CD4-positive, alpha-beta memory T cell (primary cell): ENCODE measurements around the gene PRELP. TPM values are rescaled to one million over a fixed set of nuclear protein-coding genes. Genes with fewer than 3 reads are reported as not detected.

ENCODE experiments used
- CTCF ChIA-PET: fragments of 350-600 bp; sonication (Branson Sonifier 250); formaldehyde crosslinking; loops from one replicate; lab custom pipeline; 2021; ENCODE audit warnings: inconsistent platforms; ENCODE audit not compliant: partially characterized antibody; lab: Charles Lee
- POLR2A ChIA-PET: fragments of 350-600 bp; sonication (Branson Sonifier 250); formaldehyde crosslinking; loops from one replicate; lab custom pipeline; 2021; ENCODE audit not compliant: partially characterized antibody; lab: Charles Lee
- DNase-seq, 5 donors: peaks; one replicate each; pipeline versions ENCODE4 v3.0.0 to v3.0.0-alpha.2; 2020 to 2022; ENCODE audit warnings: mixed read lengths in 1 of 5
- H3K27ac ChIP-seq: one replicate; pipeline ENCODE4 v1.7.0; 2013; ENCODE audit warnings: low read depth, low read length
- H3K27me3 ChIP-seq: 2 replicates; pipeline ENCODE4 v1.7.0; 2013; ENCODE audit warnings: mild to moderate bottlenecking, low read length, moderate library complexity; ENCODE audit not compliant: insufficient read depth
- H3K36me3 ChIP-seq: 2 replicates; pipeline ENCODE4 v1.7.0; 2013; ENCODE audit warnings: mild to moderate bottlenecking, low read length, moderate library complexity; ENCODE audit not compliant: insufficient read depth
- H3K4me1 ChIP-seq: 2 replicates; pipeline ENCODE4 v1.7.0; 2013; ENCODE audit warnings: mild to moderate bottlenecking, low read length, moderate library complexity; ENCODE audit not compliant: insufficient read depth
- H3K4me3 ChIP-seq, 2 donors: one replicate each; pipeline ENCODE4 v1.7.0; 2013; ENCODE audit warnings: low read length in 2 of 2, mild to moderate bottlenecking in 1 of 2
- H3K9me3 ChIP-seq, 2 donors: one replicate each; pipeline ENCODE4 v1.7.0; 2013; ENCODE audit warnings: low read length in 2 of 2, control low read depth in 1 of 2; ENCODE audit not compliant: control insufficient read depth in 1 of 2
- H3K27ac Mint-ChIP-seq, 7 donors: one replicate each; pipeline ENCODE4 v1.8.0; 2020 to 2021; ENCODE audit warnings: mixed read lengths in 7 of 7, mild to moderate bottlenecking in 6 of 7, inconsistent platforms in 3 of 7, moderate library complexity in 3 of 7
- H3K27me3 Mint-ChIP-seq, 2 donors: one replicate each; pipeline ENCODE4 v1.8.0; 2020 to 2021; ENCODE audit warnings: mixed read lengths in 2 of 2
- H3K36me3 Mint-ChIP-seq, 2 donors: one replicate each; pipeline ENCODE4 v1.8.0; 2020 to 2021; ENCODE audit warnings: mixed read lengths in 2 of 2, inconsistent platforms in 1 of 2, mild to moderate bottlenecking in 1 of 2
- H3K4me1 Mint-ChIP-seq, 4 donors: one replicate each; pipeline ENCODE4 v1.8.0; 2020 to 2021; ENCODE audit warnings: mixed read lengths in 4 of 4, mild to moderate bottlenecking in 1 of 4
- H3K4me3 Mint-ChIP-seq, 8 donors: one replicate each; pipeline ENCODE4 v1.8.0; 2020 to 2021; ENCODE audit warnings: mixed read lengths in 8 of 8, mild to moderate bottlenecking in 7 of 8, moderate library complexity in 6 of 8, inconsistent platforms in 3 of 8
- H3K9me3 Mint-ChIP-seq, 8 donors: one replicate each; pipeline ENCODE4 v1.8.0; 2020 to 2021; ENCODE audit warnings: mixed read lengths in 8 of 8, mild to moderate bottlenecking in 5 of 8, inconsistent platforms in 3 of 8, moderate library complexity in 1 of 8
- intact Hi-C: fragments of 100-400 bp; cut with micrococcal nuclease; formaldehyde crosslinking; loops from one replicate; pipeline ENCODE4 v1.15.1; 2023
- polyA plus RNA-seq, 2 donors: library from polyadenylated mRNA; unstranded; fragments of 300-500 nt; fragmentation: Illumina TruSeq; gene quantifications; one replicate each; pipeline ENCODE4 v1.2.3, GENCODE V29; 2021
- total RNA-seq, 2 experiments: library from RNA; stranded (reverse); gene quantifications; one replicate each; pipeline ENCODE4 v1.2.3, GENCODE V29; 2021

The PRELP gene
- total and polyA plus RNA-seq, 4 experiments from 2014 or later, result not detected

DNA sequence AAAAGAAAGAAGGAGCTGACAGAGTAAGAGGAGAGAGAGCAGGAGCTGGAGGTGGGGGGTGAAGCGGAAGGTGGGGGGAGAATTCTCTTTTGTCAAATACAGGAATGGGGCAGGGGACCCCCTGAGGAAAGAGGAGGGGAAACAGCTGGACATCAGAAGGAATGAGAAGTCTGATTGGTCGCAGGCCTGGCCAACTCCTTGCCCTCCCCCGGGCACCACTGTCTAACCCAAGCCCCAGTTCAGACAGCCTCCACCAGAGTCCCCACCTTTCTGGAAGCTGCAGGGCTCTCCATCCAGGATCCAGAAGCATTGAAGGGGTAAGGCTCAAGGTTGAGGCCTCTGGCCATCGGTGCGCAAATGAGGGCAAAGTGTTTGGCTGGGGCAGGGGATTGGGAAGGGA is 18.3 kb downstream of the PRELP start, which contains the start of gene OPTC:
OPTC (plus strand) TSS at position 253 of the 400 bp plus-strand sequence. CDS start 1,853 bp downstream, outside the sequence.
- H3K36me3 ChIP-seq, result no peaks in the 10 kb centered on the region
- H3K9me3 ChIP-seq, result no peaks in the 10 kb centered on the region
- peaks cover 2 to 6% of the 10 kb centered on the region in 2 donors for H3K27me3 Mint-ChIP-seq
- H3K4me3 ChIP-seq, result no peak within 1 kb of the TSS
- H3K9me3 Mint-ChIP-seq, result no peaks in the 10 kb centered on the region
- CTCF ChIA-PET, result interaction anchor here (1.0 to 17.7 kb wide), 5 partner anchors 9 to 227 kb away, joined by 3 to 424 read pairs (median 5); no protein-coding TSS in a partner anchor
- peaks cover 0 to 6% (median 3%) of the 10 kb centered on the region in 4 donors for H3K4me1 Mint-ChIP-seq
- H3K36me3 Mint-ChIP-seq, result no peaks in the 10 kb centered on the region
- H3K4me3 Mint-ChIP-seq, result no peak within 1 kb of the TSS
- intact Hi-C loops, result no loop called here
- peaks cover 4% of the 10 kb centered on the region for H3K27me3 ChIP-seq
- H3K4me1 ChIP-seq, result no peaks in the 10 kb centered on the region
- no peak for DNase-seq
- POLR2A ChIA-PET, result interaction anchor here (0.7 to 1.3 kb wide), 2 partner anchors 178 to 227 kb away, joined by 3 read pairs; no protein-coding TSS in a partner anchor
- H3K27ac ChIP-seq, result no peak within 1 kb of the TSS
- H3K27ac Mint-ChIP-seq, result no peak within 1 kb of the TSS

GRCh38 chr1:203495845-203496244 is 20.2 kb downstream of the PRELP start:
- H3K9me3 Mint-ChIP-seq, result no peaks in the 10 kb centered on the region
- ChIA-PET CTCF (interaction anchor here (0.6 to 17.7 kb wide), 3 partner anchors 9 to 228 kb away, joined by 4 to 424 read pairs (median 5); no protein-coding TSS in a partner anchor), POLR2A (no interaction called here)
- peaks cover 2 to 6% of the 10 kb centered on the region in 2 donors for H3K27me3 Mint-ChIP-seq
- Histone ChIP-seq H3K27me3 (peaks cover 4% of the 10 kb centered on the region), H3K27ac (no peak overlapping the region), H3K9me3 (no peaks in the 10 kb centered on the region), H3K36me3 (no peaks in the 10 kb centered on the region), H3K4me1 (no peaks in the 10 kb centered on the region), H3K4me3 (no peak overlapping the region)
- H3K36me3 Mint-ChIP-seq, result no peaks in the 10 kb centered on the region
- no peak for DNase-seq
- H3K27ac Mint-ChIP-seq, result peak overlapping the region in 1 of 7 donors; percentile 13
- no peak overlapping the region for H3K4me3 Mint-ChIP-seq
- intact Hi-C loops, result no loop called here
- peaks cover 0 to 2% (median under 1%) of the 10 kb centered on the region in 4 donors for H3K4me1 Mint-ChIP-seq

DNA sequence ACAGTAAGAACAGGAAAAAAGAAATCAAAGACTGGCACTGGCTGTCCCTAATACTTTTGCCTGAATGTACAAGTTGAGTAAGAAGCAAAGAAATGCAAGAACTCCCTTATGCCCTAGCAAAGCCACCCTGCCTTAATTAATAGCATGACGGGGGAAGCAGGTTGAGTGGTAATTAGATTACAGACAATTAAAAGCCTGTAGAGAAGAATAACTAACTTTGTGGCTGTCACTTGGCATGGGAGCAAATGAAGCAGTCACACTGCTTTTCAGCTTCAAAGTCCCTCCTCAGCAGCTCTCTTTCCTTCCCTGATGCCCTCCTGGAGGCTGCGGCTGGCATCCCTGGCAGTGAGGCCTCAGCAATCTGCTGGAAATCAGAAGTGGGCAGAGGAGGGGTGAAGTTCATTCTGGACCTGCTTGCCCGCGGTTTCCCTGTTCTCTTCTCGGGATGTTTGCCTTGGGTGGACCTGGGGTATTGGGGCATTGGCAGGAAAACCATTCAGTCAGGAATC is 21.7 kb downstream of the PRELP start:
- Mint-ChIP-seq H3K27ac (no peak overlapping the region), H3K27me3 (no peaks in the 10 kb centered on the region), H3K4me3 (no peak overlapping the region), H3K36me3 (no peaks in the 10 kb centered on the region), H3K4me1 (peaks cover 0 to 2% (median 1%) of the 10 kb centered on the region in 4 donors), H3K9me3 (no peaks in the 10 kb centered on the region)
- POLR2A ChIA-PET, result no interaction called here
- no peak overlapping the region for H3K27ac ChIP-seq
- H3K27me3 ChIP-seq, result no peaks in the 10 kb centered on the region
- no peaks in the 10 kb centered on the region for H3K9me3 ChIP-seq
- no peak for DNase-seq
- CTCF ChIA-PET, result interaction anchor here (1.3 kb wide), 1 partner anchor 9 kb away, joined by 4 read pairs; no protein-coding TSS in a partner anchor
- H3K4me3 ChIP-seq, result no peak overlapping the region
- intact Hi-C loops, result no loop called here
- H3K36me3 ChIP-seq, result no peaks in the 10 kb centered on the region
- no peaks in the 10 kb centered on the region for H3K4me1 ChIP-seq

- H3K36me3 Mint-ChIP-seq, result no peaks in the 10 kb centered on the region
- no peak overlapping the region for H3K4me3 Mint-ChIP-seq
- intact Hi-C loops, result loop anchor here (10.0 kb wide), 1 partner anchor 265 kb away; the partner anchor contains the start of gene LAX1
- DNase-seq, result no peak
- peaks cover 0 to 7% (median 4%) of the 10 kb centered on the region in 4 donors for H3K4me1 Mint-ChIP-seq
- H3K27ac Mint-ChIP-seq, result peak overlapping the region in 1 of 7 donors; percentile 50
- ChIA-PET CTCF (interaction anchor here (1.1 to 1.2 kb wide), 2 partner anchors 203 to 230 kb away, joined by 3 read pairs; no protein-coding TSS in a partner anchor), POLR2A (no interaction called here)
- no peaks in the 10 kb centered on the region for H3K27me3 Mint-ChIP-seq
- Histone ChIP-seq H3K4me1 (no peaks in the 10 kb centered on the region), H3K27me3 (no peaks in the 10 kb centered on the region), H3K27ac (no peak overlapping the region), H3K36me3 (no peaks in the 10 kb centered on the region), H3K4me3 (no peak overlapping the region), H3K9me3 (no peaks in the 10 kb centered on the region)
- no peaks in the 10 kb centered on the region for H3K9me3 Mint-ChIP-seq
Measured at GRCh38 chr1:203499643-203500278, 24.2 kb downstream of the PRELP start.

- Mint-ChIP-seq H3K9me3 (no peaks in the 10 kb centered on the region), H3K36me3 (no peaks in the 10 kb centered on the region), H3K4me3 (no peak overlapping the region), H3K27me3 (no peaks in the 10 kb centered on the region), H3K4me1 (peaks cover 0 to 7% (median 4%) of the 10 kb centered on the region in 4 donors), H3K27ac (no peak overlapping the region)
- ChIA-PET CTCF (no interaction called here), POLR2A (no interaction called here)
- Histone ChIP-seq H3K36me3 (no peaks in the 10 kb centered on the region), H3K27me3 (no peaks in the 10 kb centered on the region), H3K4me3 (no peak overlapping the region), H3K4me1 (no peaks in the 10 kb centered on the region), H3K9me3 (no peaks in the 10 kb centered on the region), H3K27ac (no peak overlapping the region)
- no peak for DNase-seq
- intact Hi-C loops, result loop anchor here (10.0 kb wide), 1 partner anchor 265 kb away; the partner anchor contains the start of gene LAX1
Measured at GRCh38 chr1:203500279-203500678, 24.7 kb downstream of the PRELP start.

DNA sequence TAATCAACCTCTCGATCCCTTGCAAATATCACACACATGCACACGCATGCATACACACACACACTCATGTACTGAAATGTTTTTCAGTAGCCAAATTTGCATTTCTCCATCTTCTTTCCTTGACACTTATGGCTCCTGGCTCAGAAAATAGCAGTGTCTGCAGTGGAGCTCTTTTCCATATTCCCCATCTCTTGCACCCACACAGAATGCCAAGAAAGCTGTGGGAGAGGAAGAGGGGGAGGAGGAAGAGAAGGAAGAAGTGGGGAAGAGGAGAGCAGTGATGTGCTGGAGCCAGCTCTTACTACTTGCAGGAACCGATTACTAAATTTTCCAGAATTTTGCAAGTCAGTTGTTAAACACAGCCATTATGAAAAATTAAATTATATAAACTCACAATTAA is 28.2 kb downstream of the PRELP start:
- no peak overlapping the region for H3K27ac ChIP-seq
- ChIA-PET CTCF (interaction anchor here (0.6 to 5.9 kb wide), 37 partner anchors 7 to 632 kb away, joined by 3 to 96 read pairs (median 4); partner anchors contain the start of genes ATP2B4 and OPTC), POLR2A (interaction anchor here (0.8 to 2.7 kb wide), 6 partner anchors 103 to 625 kb away, joined by 3 to 12 read pairs (median 4); partner anchors contain the start of gene ATP2B4)
- intact Hi-C loops, result loop anchor here (1.0 to 10.0 kb wide), 4 partner anchors 89 to 261 kb away; partner anchors contain the start of gene LAX1
- no peak overlapping the region for H3K4me3 ChIP-seq
- no peak for DNase-seq
- Mint-ChIP-seq H3K4me1 (peaks cover 0 to 7% (median 4%) of the 10 kb centered on the region in 4 donors), H3K4me3 (no peak overlapping the region), H3K27ac (no peak overlapping the region), H3K27me3 (no peaks in the 10 kb centered on the region), H3K9me3 (no peaks in the 10 kb centered on the region), H3K36me3 (no peaks in the 10 kb centered on the region)
- H3K27me3 ChIP-seq, result no peaks in the 10 kb centered on the region
- H3K9me3 ChIP-seq, result no peaks in the 10 kb centered on the region
- H3K4me1 ChIP-seq, result no peaks in the 10 kb centered on the region
- no peaks in the 10 kb centered on the region for H3K36me3 ChIP-seq
